ENCODE data around the gene CES3.
"Not testable (repeated sequence)": the region's sequence is repeated elsewhere in the genome, so short reads cannot be mapped to it uniquely, and the experiment has no call there.

CES3 gene

GRCh38 chr16:66975302-66975893 is 14.3 kb downstream of the CES3 start:
- no peaks in the 10 kb centered on the region for H3K36me3 Mint-ChIP-seq (ENCODE audit: low read depth)
- H3K27ac Mint-ChIP-seq = no peak overlapping the region
- H3K4me1 Mint-ChIP-seq (ENCODE audit: low read depth) = peaks cover 22% of the 10 kb centered on the region
- intact Hi-C loops (cut with micrococcal nuclease) = no loop called here
- peaks cover 32% of the 10 kb centered on the region for H3K27me3 Mint-ChIP-seq
- no peaks in the 10 kb centered on the region for H3K9me3 Mint-ChIP-seq
- H3K4me3 Mint-ChIP-seq = no peak overlapping the region

GRCh38 chr16:66976746-66977145 is 15.7 kb downstream of the CES3 start:
- H3K36me3 Mint-ChIP-seq (ENCODE audit: low read depth) = no peaks in the 10 kb centered on the region
- peaks cover 32% of the 10 kb centered on the region for H3K27me3 Mint-ChIP-seq
- H3K4me1 Mint-ChIP-seq (ENCODE audit: low read depth) = peaks cover 26% of the 10 kb centered on the region
- no peak overlapping the region for H3K4me3 Mint-ChIP-seq
- H3K9me3 Mint-ChIP-seq = no peaks in the 10 kb centered on the region
- H3K27ac Mint-ChIP-seq = no peak overlapping the region
- intact Hi-C loops (cut with micrococcal nuclease) = loop anchor here (1.0 kb wide), 2 partner anchors 179 to 209 kb away; no protein-coding TSS in a partner anchor

GRCh38 chr16:66977341-66978113 is 16.5 kb downstream of the CES3 start:
- Mint-ChIP-seq H3K4me3 (no peak overlapping the region), H3K27ac (no peak overlapping the region), H3K4me1 (ENCODE audit: low read depth) (peaks cover 34% of the 10 kb centered on the region)

GRCh38 chr16:66979011-66979717 is 18.1 kb downstream of the CES3 start:
- H3K36me3 Mint-ChIP-seq (ENCODE audit: low read depth) = no peaks in the 10 kb centered on the region
- no peak overlapping the region for H3K4me3 Mint-ChIP-seq
- no peaks in the 10 kb centered on the region for H3K9me3 Mint-ChIP-seq
- peaks cover 37% of the 10 kb centered on the region for H3K4me1 Mint-ChIP-seq (ENCODE audit: low read depth)
- H3K27me3 Mint-ChIP-seq = peaks cover 30% of the 10 kb centered on the region
- H3K27ac Mint-ChIP-seq = peak overlapping the region; percentile 75
- intact Hi-C loops (cut with micrococcal nuclease) = loop anchor here (1.0 kb wide), 1 partner anchor 39 kb away; no protein-coding TSS in a partner anchor

More at GRCh38 chr16:66977341-66978113, 16.5 kb downstream of the CES3 start:
- no peaks in the 10 kb centered on the region for H3K9me3 Mint-ChIP-seq
- no peaks in the 10 kb centered on the region for H3K36me3 Mint-ChIP-seq (ENCODE audit: low read depth)
- intact Hi-C loops (cut with micrococcal nuclease) = loop anchor here (1.0 kb wide), 2 partner anchors 178 to 208 kb away; no protein-coding TSS in a partner anchor
- peaks cover 32% of the 10 kb centered on the region for H3K27me3 Mint-ChIP-seq

- H3K36me3 Mint-ChIP-seq (ENCODE audit: low read depth) = no peaks in the 10 kb centered on the region
- H3K27me3 Mint-ChIP-seq = peaks cover 5% of the 10 kb centered on the region
- no peak overlapping the region for H3K27ac Mint-ChIP-seq
- H3K9me3 Mint-ChIP-seq = no peaks in the 10 kb centered on the region
- intact Hi-C loops (cut with micrococcal nuclease) = no loop called here
- H3K4me1 Mint-ChIP-seq (ENCODE audit: low read depth) = peaks cover 31% of the 10 kb centered on the region
- H3K4me3 Mint-ChIP-seq = no peak overlapping the region
These were observed 22.0 kb downstream of the CES3 start for GRCh38 chr16:66983033-66983432.

GRCh38 chr16:66984892-66985311 is 23.8 kb downstream of the CES3 start:
- Mint-ChIP-seq H3K27me3 (peaks cover 9% of the 10 kb centered on the region), H3K9me3 (no peaks in the 10 kb centered on the region), H3K4me1 (ENCODE audit: low read depth) (peaks cover 16% of the 10 kb centered on the region), H3K36me3 (ENCODE audit: low read depth) (no peaks in the 10 kb centered on the region), H3K27ac (no peak overlapping the region), H3K4me3 (no peak overlapping the region)
- intact Hi-C loops (cut with micrococcal nuclease) = no loop called here

- no peaks in the 10 kb centered on the region for H3K36me3 Mint-ChIP-seq (ENCODE audit: low read depth)
- intact Hi-C loops (cut with micrococcal nuclease) = no loop called here
- H3K4me1 Mint-ChIP-seq (ENCODE audit: low read depth) = peaks cover 12% of the 10 kb centered on the region
- no peak overlapping the region for H3K4me3 Mint-ChIP-seq
- no peak overlapping the region for H3K27ac Mint-ChIP-seq
- H3K9me3 Mint-ChIP-seq = no peaks in the 10 kb centered on the region
- peaks cover 7% of the 10 kb centered on the region for H3K27me3 Mint-ChIP-seq
These were observed 25.5 kb downstream of the CES3 start for GRCh38 chr16:66986559-66986958.

GRCh38 chr16:66988197-66988788 is 27.2 kb downstream of the CES3 start, which contains the start of gene CES4A:
Gene CES4A (plus strand): TSS chr16:66988589. CDS start chr16:66988773, 184 bp downstream.
- intact Hi-C loops (cut with micrococcal nuclease) = no loop called here
- H3K4me3 Mint-ChIP-seq = no peak within 1 kb of the TSS
- no peaks in the 10 kb centered on the region for H3K9me3 Mint-ChIP-seq
- no peaks in the 10 kb centered on the region for H3K4me1 Mint-ChIP-seq (ENCODE audit: low read depth)
- H3K27me3 Mint-ChIP-seq = peaks cover 8% of the 10 kb centered on the region
- no peak within 1 kb of the TSS for H3K27ac Mint-ChIP-seq
- no peaks in the 10 kb centered on the region for H3K36me3 Mint-ChIP-seq (ENCODE audit: low read depth)

- H3K9me3 Mint-ChIP-seq = no peaks in the 10 kb centered on the region
- peaks cover 8% of the 10 kb centered on the region for H3K27me3 Mint-ChIP-seq
- no peaks in the 10 kb centered on the region for H3K36me3 Mint-ChIP-seq (ENCODE audit: low read depth)
- intact Hi-C loops (cut with micrococcal nuclease) = no loop called here
- H3K4me3 Mint-ChIP-seq = no peak overlapping the region
- H3K4me1 Mint-ChIP-seq (ENCODE audit: low read depth) = no peaks in the 10 kb centered on the region
- no peak overlapping the region for H3K27ac Mint-ChIP-seq
These were observed 30.5 kb downstream of the CES3 start for GRCh38 chr16:66991545-66992077.

GRCh38 chr16:66993558-66993957 is 32.5 kb downstream of the CES3 start:
- H3K9me3 Mint-ChIP-seq; H3K36me3 Mint-ChIP-seq (ENCODE audit: low read depth); H3K27ac Mint-ChIP-seq; H3K4me1 Mint-ChIP-seq (ENCODE audit: low read depth); H3K4me3 Mint-ChIP-seq; intact Hi-C loops (cut with micrococcal nuclease): not testable (repeated sequence)
- H3K27me3 Mint-ChIP-seq = peaks cover 12% of the 10 kb centered on the region

- H3K27ac Mint-ChIP-seq = no peak overlapping the region
- intact Hi-C loops (cut with micrococcal nuclease) = no loop called here
- H3K36me3 Mint-ChIP-seq (ENCODE audit: low read depth) = no peaks in the 10 kb centered on the region
- H3K9me3 Mint-ChIP-seq = no peaks in the 10 kb centered on the region
- no peak overlapping the region for H3K4me3 Mint-ChIP-seq
- H3K27me3 Mint-ChIP-seq = peaks cover 31% of the 10 kb centered on the region
- peaks cover 11% of the 10 kb centered on the region for H3K4me1 Mint-ChIP-seq (ENCODE audit: low read depth)
These were observed 35.4 kb downstream of the CES3 start for GRCh38 chr16:66996324-66996982.

GRCh38 chr16:66996983-66997358 is 35.9 kb downstream of the CES3 start:
- H3K9me3 Mint-ChIP-seq = no peaks in the 10 kb centered on the region
- peaks cover 11% of the 10 kb centered on the region for H3K4me1 Mint-ChIP-seq (ENCODE audit: low read depth)
- H3K36me3 Mint-ChIP-seq (ENCODE audit: low read depth) = no peaks in the 10 kb centered on the region
- H3K27me3 Mint-ChIP-seq = peaks cover 35% of the 10 kb centered on the region
- H3K27ac Mint-ChIP-seq = no peak overlapping the region
- no peak overlapping the region for H3K4me3 Mint-ChIP-seq
- intact Hi-C loops (cut with micrococcal nuclease) = no loop called here

Measured in dendritic cell treated with granulocyte-macrophage colony-stimulating factor and Interleukin-4, amounts not matched to agents 40 ng/mL and 50 ng/mL, for 4 days (primary cell).